IMR-90 (cell line): ENCODE measurements around the gene FCRL6.

Experiments used
- BHLHE40 ChIP-seq: fragments of 150-350 bp; IDR thresholded peaks from 2 replicates; pipeline ENCODE4 v1.6.1; 2016; ENCODE audit warnings: mild to moderate bottlenecking, low read depth, low read length
- CHD1 ChIP-seq: IDR thresholded peaks from 2 replicates; pipeline ENCODE4 v1.6.1; 2012; ENCODE audit warnings: low read depth, low read length, improper control_type of control experiment
- CTCF ChIP-seq: conservative IDR thresholded peaks from 2 replicates; pipeline ENCODE4 v1.5.1; 2012; ENCODE audit warnings: mild to moderate bottlenecking, low read depth, low read length, improper control_type of control experiment
- ELK1 ChIP-seq: fragments of 150-350 bp; IDR thresholded peaks from 2 replicates; pipeline ENCODE4 v1.6.1; 2016; ENCODE audit warnings: low read depth, mild to moderate bottlenecking, low read length, moderate library complexity, borderline replicate concordance
- FOS ChIP-seq: fragments of 150-350 bp; IDR thresholded peaks from 2 replicates; pipeline ENCODE4 v1.6.1; 2016; ENCODE audit warnings: low read depth, low read length
- MAFK ChIP-seq: IDR thresholded peaks from 2 replicates; pipeline ENCODE4 v1.6.1; 2012; ENCODE audit warnings: low read depth, low read length, improper control_type of control experiment
- MXI1 ChIP-seq: IDR thresholded peaks from 2 replicates; pipeline ENCODE4 v1.6.1; 2012; ENCODE audit warnings: low read depth, mild to moderate bottlenecking, low read length, moderate library complexity, borderline replicate concordance
- POLR2A ChIP-seq: IDR thresholded peaks from 2 replicates; pipeline ENCODE4 v1.6.1; 2012; ENCODE audit warnings: mild to moderate bottlenecking, low read depth, low read length
- RAD21 ChIP-seq: IDR thresholded peaks from 2 replicates; pipeline ENCODE4 v1.6.1; 2012; ENCODE audit warnings: low read length, improper control_type of control experiment
- RCOR1 ChIP-seq: IDR thresholded peaks from 2 replicates; pipeline ENCODE4 v1.6.1; 2012; ENCODE audit warnings: mild to moderate bottlenecking, low read length, improper control_type of control experiment; ENCODE audit not compliant: insufficient replicate concordance

GRCh38 chr1:159826441-159827101 lies 24.4 kb downstream of the FCRL6 start, which contains the start of gene SLAMF8:
- no peak for TF ChIP-seq POLR2A
- TF ChIP-seq CTCF: no peak
- TF ChIP-seq ELK1: no peak
- no peak for TF ChIP-seq MAFK
- TF ChIP-seq BHLHE40: no peak
- no peak for TF ChIP-seq RCOR1
- TF ChIP-seq MXI1: no peak
- no peak for TF ChIP-seq FOS
- no peak for TF ChIP-seq CHD1
- TF ChIP-seq RAD21: no peak
